ENCODE measurements around the gene RSPH10B2. TPM values are rescaled to one million over a fixed set of nuclear protein-coding genes. Genes with fewer than 3 reads are reported as not detected.
"Not testable (repeated sequence)": the region's sequence is repeated elsewhere in the genome, so short reads cannot be mapped to it uniquely, and the experiment has no call there.

Gene RSPH10B2
- total RNA-seq, 2 experiments from 2014 or later: 0.76 to 1.3 TPM

GRCh38 chr7:6781581-6781980, 27.7 kb downstream of the RSPH10B2 start:
- H3K9me3 ChIP-seq (ENCODE audit: low read length); H2AFZ ChIP-seq (ENCODE audit: low read length); H3K4me1 ChIP-seq (ENCODE audit: insufficient read depth, low read length, poor library complexity, severe bottlenecking); H3K36me3 ChIP-seq (ENCODE audit: insufficient read depth, low read length); H3K79me2 ChIP-seq (ENCODE audit: insufficient read depth, low read depth, low read length); CTCF ChIA-PET (ENCODE audit: unreplicated experiment); intact Hi-C loops (cut with micrococcal nuclease; ENCODE audit: unreplicated experiment); H3K9me2 ChIP-seq (ENCODE audit: insufficient read depth, low read length); H3K4me3 ChIP-seq (ENCODE audit: low read depth, low read length, poor library complexity, severe bottlenecking); H4K20me1 ChIP-seq (ENCODE audit: insufficient read depth, low read length); H3K27ac ChIP-seq (ENCODE audit: low read depth, low read length, poor library complexity, severe bottlenecking); POLR2A ChIA-PET; H3K4me2 ChIP-seq (ENCODE audit: low read length); BruUV-seq (replicated peaks); DNase-seq (ENCODE audit: low spot score): not testable (repeated sequence)

GRCh38 chr7:6789353-6789752, 35.5 kb downstream of the RSPH10B2 start:
- POLR2A ChIA-PET; H3K4me1 ChIP-seq (ENCODE audit: insufficient read depth, low read length, poor library complexity, severe bottlenecking); BruUV-seq (replicated peaks); H3K4me2 ChIP-seq (ENCODE audit: low read length); H3K9me3 ChIP-seq (ENCODE audit: low read length); H4K20me1 ChIP-seq (ENCODE audit: insufficient read depth, low read length); H3K9me2 ChIP-seq (ENCODE audit: insufficient read depth, low read length); H3K36me3 ChIP-seq (ENCODE audit: insufficient read depth, low read length); H3K27ac ChIP-seq (ENCODE audit: low read depth, low read length, poor library complexity, severe bottlenecking); CTCF ChIA-PET (ENCODE audit: unreplicated experiment); H3K79me2 ChIP-seq (ENCODE audit: insufficient read depth, low read depth, low read length); H2AFZ ChIP-seq (ENCODE audit: low read length); H3K4me3 ChIP-seq (ENCODE audit: low read depth, low read length, poor library complexity, severe bottlenecking); DNase-seq (ENCODE audit: low spot score); intact Hi-C loops (cut with micrococcal nuclease; ENCODE audit: unreplicated experiment): not testable (repeated sequence)

- intact Hi-C loops (cut with micrococcal nuclease; ENCODE audit: unreplicated experiment); H3K27ac ChIP-seq (ENCODE audit: low read depth, low read length, poor library complexity, severe bottlenecking); H3K4me3 ChIP-seq (ENCODE audit: low read depth, low read length, poor library complexity, severe bottlenecking); POLR2A ChIA-PET; H2AFZ ChIP-seq (ENCODE audit: low read length); CTCF ChIA-PET (ENCODE audit: unreplicated experiment); H3K4me2 ChIP-seq (ENCODE audit: low read length); H3K9me2 ChIP-seq (ENCODE audit: insufficient read depth, low read length); BruUV-seq (replicated peaks); H4K20me1 ChIP-seq (ENCODE audit: insufficient read depth, low read length); H3K4me1 ChIP-seq (ENCODE audit: insufficient read depth, low read length, poor library complexity, severe bottlenecking); H3K79me2 ChIP-seq (ENCODE audit: insufficient read depth, low read depth, low read length); DNase-seq (ENCODE audit: low spot score); H3K9me3 ChIP-seq (ENCODE audit: low read length); H3K36me3 ChIP-seq (ENCODE audit: insufficient read depth, low read length): not testable (repeated sequence)
These were observed 38.4 kb downstream of the RSPH10B2 start for GRCh38 chr7:6792113-6792872.

GRCh38 chr7:6794276-6794675, 40.4 kb downstream of the RSPH10B2 start:
- H3K79me2 ChIP-seq (ENCODE audit: insufficient read depth, low read depth, low read length); POLR2A ChIA-PET; H3K4me3 ChIP-seq (ENCODE audit: low read depth, low read length, poor library complexity, severe bottlenecking); H4K20me1 ChIP-seq (ENCODE audit: insufficient read depth, low read length); H2AFZ ChIP-seq (ENCODE audit: low read length); H3K9me3 ChIP-seq (ENCODE audit: low read length); H3K9me2 ChIP-seq (ENCODE audit: insufficient read depth, low read length); H3K4me2 ChIP-seq (ENCODE audit: low read length); H3K4me1 ChIP-seq (ENCODE audit: insufficient read depth, low read length, poor library complexity, severe bottlenecking); DNase-seq (ENCODE audit: low spot score); intact Hi-C loops (cut with micrococcal nuclease; ENCODE audit: unreplicated experiment); H3K27ac ChIP-seq (ENCODE audit: low read depth, low read length, poor library complexity, severe bottlenecking); H3K36me3 ChIP-seq (ENCODE audit: insufficient read depth, low read length); BruUV-seq (replicated peaks); CTCF ChIA-PET (ENCODE audit: unreplicated experiment): not testable (repeated sequence)

GRCh38 chr7:6797218-6797617, 43.3 kb downstream of the RSPH10B2 start:
- H3K36me3 ChIP-seq (ENCODE audit: insufficient read depth, low read length); H3K4me2 ChIP-seq (ENCODE audit: low read length); H4K20me1 ChIP-seq (ENCODE audit: insufficient read depth, low read length); DNase-seq (ENCODE audit: low spot score); H3K9me3 ChIP-seq (ENCODE audit: low read length); H3K4me1 ChIP-seq (ENCODE audit: insufficient read depth, low read length, poor library complexity, severe bottlenecking); H3K27ac ChIP-seq (ENCODE audit: low read depth, low read length, poor library complexity, severe bottlenecking); H3K79me2 ChIP-seq (ENCODE audit: insufficient read depth, low read depth, low read length); intact Hi-C loops (cut with micrococcal nuclease; ENCODE audit: unreplicated experiment); H3K4me3 ChIP-seq (ENCODE audit: low read depth, low read length, poor library complexity, severe bottlenecking); BruUV-seq (replicated peaks); CTCF ChIA-PET (ENCODE audit: unreplicated experiment); H2AFZ ChIP-seq (ENCODE audit: low read length); POLR2A ChIA-PET; H3K9me2 ChIP-seq (ENCODE audit: insufficient read depth, low read length): not testable (repeated sequence)

GRCh38 chr7:6798047-6798446, 44.1 kb downstream of the RSPH10B2 start:
- DNase-seq (ENCODE audit: low spot score); H3K9me3 ChIP-seq (ENCODE audit: low read length); CTCF ChIA-PET (ENCODE audit: unreplicated experiment); H3K27ac ChIP-seq (ENCODE audit: low read depth, low read length, poor library complexity, severe bottlenecking); H3K4me3 ChIP-seq (ENCODE audit: low read depth, low read length, poor library complexity, severe bottlenecking); BruUV-seq (replicated peaks); H2AFZ ChIP-seq (ENCODE audit: low read length); H4K20me1 ChIP-seq (ENCODE audit: insufficient read depth, low read length); H3K4me1 ChIP-seq (ENCODE audit: insufficient read depth, low read length, poor library complexity, severe bottlenecking); intact Hi-C loops (cut with micrococcal nuclease; ENCODE audit: unreplicated experiment); H3K79me2 ChIP-seq (ENCODE audit: insufficient read depth, low read depth, low read length); H3K9me2 ChIP-seq (ENCODE audit: insufficient read depth, low read length); H3K36me3 ChIP-seq (ENCODE audit: insufficient read depth, low read length); POLR2A ChIA-PET; H3K4me2 ChIP-seq (ENCODE audit: low read length): not testable (repeated sequence)

- H3K36me3 ChIP-seq (ENCODE audit: insufficient read depth, low read length); H3K4me2 ChIP-seq (ENCODE audit: low read length); H3K27ac ChIP-seq (ENCODE audit: low read depth, low read length, poor library complexity, severe bottlenecking); H3K4me1 ChIP-seq (ENCODE audit: insufficient read depth, low read length, poor library complexity, severe bottlenecking); H3K9me2 ChIP-seq (ENCODE audit: insufficient read depth, low read length); CTCF ChIA-PET (ENCODE audit: unreplicated experiment); POLR2A ChIA-PET; H4K20me1 ChIP-seq (ENCODE audit: insufficient read depth, low read length); DNase-seq (ENCODE audit: low spot score); H3K79me2 ChIP-seq (ENCODE audit: insufficient read depth, low read depth, low read length); intact Hi-C loops (cut with micrococcal nuclease; ENCODE audit: unreplicated experiment); H3K9me3 ChIP-seq (ENCODE audit: low read length); H3K4me3 ChIP-seq (ENCODE audit: low read depth, low read length, poor library complexity, severe bottlenecking); H2AFZ ChIP-seq (ENCODE audit: low read length); BruUV-seq (replicated peaks): not testable (repeated sequence)
These were observed 46.0 kb downstream of the RSPH10B2 start for GRCh38 chr7:6799887-6800286.
